AG04450 (cell line): ENCODE measurements around the gene ZIC1. TPM values are rescaled to one million over a fixed set of nuclear protein-coding genes. Genes with fewer than 3 reads are reported as not detected.

Experiments used
- CTCF ChIA-PET: fragments of 300-600, 350-600 bp; formaldehyde crosslinking; extraction: SDS; loops from one replicate; lab custom pipeline; 2022; ENCODE audit warnings: antibody characterized with exemption, inconsistent platforms; lab: Charles Lee
- POLR2A ChIA-PET: fragments of 350-600 bp; formaldehyde crosslinking; extraction: SDS; loops from one replicate; lab custom pipeline; 2021; ENCODE audit warnings: antibody characterized with exemption, inconsistent platforms; lab: Yijun Ruan, JAX
- DNase-seq: peaks from one replicate; pipeline ENCODE4 v3.0.0-alpha.2; 2011; ENCODE audit warnings: low read depth, low spot score
- H3K27ac ChIP-seq: one replicate; pipeline ENCODE4 v1.5.1; 2012; ENCODE audit warnings: low read depth, low read length, control low read depth
- H3K27me3 ChIP-seq: one replicate; pipeline ENCODE4 v1.6.0; 2012; ENCODE audit warnings: low read length; ENCODE audit not compliant: control insufficient read depth, insufficient read depth
- H3K4me3 ChIP-seq: 2 replicates; pipeline ENCODE4 v1.5.1; 2011; ENCODE audit warnings: mild to moderate bottlenecking, low read depth, low read length, control low read depth
- H3K9me3 ChIP-seq: 2 replicates; pipeline ENCODE4 v1.5.1; 2012; ENCODE audit warnings: low read length; ENCODE audit not compliant: control insufficient read depth, insufficient read depth
- CTCF ChIP-seq: IDR thresholded peaks from 2 replicates; pipeline ENCODE4 v1.5.1; 2011; ENCODE audit warnings: low read depth, low read length, control low read depth, inconsistent platforms
- polyA plus RNA-seq: library from polyadenylated mRNA; depleted of rRNA; stranded (reverse); fragments of >200 nt; gene quantifications from 2 replicates; pipeline ENCODE4 v1.2.3, GENCODE V29; 2011

ZIC1 gene
- polyA plus RNA-seq, 1 experiment = not detected

GRCh38 chr3:147412917-147413685, 3.9 kb downstream of the ZIC1 start:
- ChIA-PET CTCF (no interaction called here), POLR2A (no interaction called here)
- Histone ChIP-seq H3K9me3 (peaks cover 14% of the 10 kb centered on the region; the same call in 1 of the 2 replicates), H3K4me3 (peak overlapping the region; percentile 25; the same call in 1 of the 2 replicates), H3K27me3 (peaks cover 88% of the 10 kb centered on the region), H3K27ac (no peak overlapping the region)
- no peak for DNase-seq
- TF ChIP-seq CTCF = no peak

GRCh38 chr3:147413686-147414389, 4.7 kb downstream of the ZIC1 start:
- POLR2A ChIA-PET = no interaction called here
- DNase-seq = no peak
- CTCF ChIA-PET = no interaction called here
- H3K27me3 ChIP-seq = peaks cover 88% of the 10 kb centered on the region
- TF ChIP-seq CTCF = no peak
- peaks cover 14% of the 10 kb centered on the region; the same call in 1 of the 2 replicates for H3K9me3 ChIP-seq
- peak overlapping the region; percentile 25; the same call in 1 of the 2 replicates for H3K4me3 ChIP-seq
- H3K27ac ChIP-seq = no peak overlapping the region

- no peak for DNase-seq
- Histone ChIP-seq H3K27ac (no peak overlapping the region), H3K9me3 (peaks cover 21% of the 10 kb centered on the region; the same call in 1 of the 2 replicates), H3K27me3 (peaks cover 90% of the 10 kb centered on the region), H3K4me3 (no peak overlapping the region)
- POLR2A ChIA-PET = no interaction called here
- CTCF ChIA-PET = no interaction called here
- no peak for TF ChIP-seq CTCF
These were observed 5.4 kb downstream of the ZIC1 start for GRCh38 chr3:147414390-147415138.

GRCh38 chr3:147415286-147415685, 6.1 kb downstream of the ZIC1 start:
- H3K9me3 ChIP-seq = peaks cover 21% of the 10 kb centered on the region
- H3K4me3 ChIP-seq = no peak overlapping the region
- DNase-seq = no peak
- ChIA-PET POLR2A (no interaction called here), CTCF (no interaction called here)
- peaks cover 90% of the 10 kb centered on the region for H3K27me3 ChIP-seq
- H3K27ac ChIP-seq = no peak overlapping the region
- TF ChIP-seq CTCF = no peak
